Stomach (tissue), 9 donors: ENCODE data around the gene MUC5B. TPM values are rescaled to one million over a fixed set of nuclear protein-coding genes. Genes with fewer than 3 reads are reported as not detected.

Experiments
- DNase-seq, 2 donors: peaks; one replicate each; pipeline versions ENCODE4 v3.0.0 to v3.0.0-alpha.2; 2013 to 2019
- H3K27ac ChIP-seq, 5 donors: fragments of 200-600 bp in 4 of 5; sonication (generic) in 4 of 5; one replicate each; pipeline ENCODE4 v1.5.1; 2013 to 2019; ENCODE audit warnings: mild to moderate bottlenecking in 1 of 5, moderate library complexity in 1 of 5
- H3K27me3 ChIP-seq, 3 donors: fragments of 200-600 bp; sonication (generic); one replicate each; pipeline ENCODE4 v1.5.1; 2017 to 2019; ENCODE audit warnings: mixed run types in 1 of 3
- H3K36me3 ChIP-seq, 4 donors: fragments of 200-600 bp; sonication (generic); 1 replicate in 3 of 4; 2 replicates in 1 of 4; pipeline ENCODE4 v1.5.1; 2016 to 2019
- H3K4me1 ChIP-seq, 4 donors: fragments of 200-600 bp; sonication (generic); one replicate each; pipeline ENCODE4 v1.5.1; 2016 to 2019
- H3K4me3 ChIP-seq, 4 donors: fragments of 200-600 bp; sonication (generic) in 3 of 4; one replicate each; pipeline ENCODE4 v1.5.1; 2016 to 2019; ENCODE audit warnings: mild to moderate bottlenecking in 1 of 4
- H3K9me3 ChIP-seq, 4 donors: fragments of 200-600 bp; sonication (generic); one replicate each; pipeline ENCODE4 v1.5.1; 2016 to 2019
- CTCF ChIP-seq, 7 experiments: fragments of 450-650 bp in 4 of 7; fragments of 200-600 bp in 3 of 7; sonication (generic) in 3 of 7; IDR thresholded peaks; one replicate each; pipeline ENCODE4 v1.5.1; 2016 to 2019; ENCODE audit warnings: antibody characterized with exemption in 7 of 7, control low read depth in 2 of 7, mild to moderate bottlenecking in 1 of 7
- EP300 ChIP-seq: sonication (generic); formaldehyde crosslinking; IDR thresholded peaks from one replicate; pipeline ENCODE4 v1.6.1; 2017; ENCODE audit warnings: antibody characterized with exemption
- POLR2A ChIP-seq, 4 donors: fragments of 450-650 bp; IDR thresholded peaks; one replicate each; pipeline ENCODE4 v1.6.1; 2016; ENCODE audit warnings: antibody characterized with exemption in 4 of 4, control low read depth in 2 of 4, mild to moderate bottlenecking in 1 of 4, moderate library complexity in 1 of 4
- POLR2AphosphoS5 ChIP-seq, 3 donors: sonication (generic); formaldehyde crosslinking; IDR thresholded peaks; one replicate each; pipeline ENCODE4 v1.6.1; 2016; ENCODE audit warnings: antibody characterized with exemption in 3 of 3
- WGBS, 5 donors: extraction: QIAGEN DNeasy Blood & Tissue Kit in 3 of 5; methylation state at CpG; one replicate each; pipeline versions ENCODE4 v1.1.5 to v1.1.7; 2013 to 2018; 5-methylcytosine and 5-hydroxymethylcytosine counted together
- intact Hi-C: fragments of 100-400 bp; cut with DNase I; formaldehyde crosslinking; loops from one replicate; pipeline ENCODE4 v1.15.1; 2023; ENCODE audit warnings: low total_unique reads
- polyA plus RNA-seq, 3 donors: library from polyadenylated mRNA; stranded (reverse); fragments of 200-250 nt; gene quantifications; one replicate each; pipeline ENCODE4 v1.2.3, GENCODE V29; 2013
- total RNA-seq, 5 donors: library from RNA; depleted of rRNA; stranded (reverse); fragments of >200 nt; gene quantifications; one replicate each; pipeline versions ENCODE4 v1.1.0 to v1.2.3, GENCODE V29; 2014 to 2016
- donor health status: healthy with polysubstance abuse.
- donor health status: Bipolar disorder and iron deficiency.
- donor health status: healthy.

The MUC5B gene
- total and polyA plus RNA-seq, 8 donors, result under 0.01 to 516 (median 6.6) TPM

DNA sequence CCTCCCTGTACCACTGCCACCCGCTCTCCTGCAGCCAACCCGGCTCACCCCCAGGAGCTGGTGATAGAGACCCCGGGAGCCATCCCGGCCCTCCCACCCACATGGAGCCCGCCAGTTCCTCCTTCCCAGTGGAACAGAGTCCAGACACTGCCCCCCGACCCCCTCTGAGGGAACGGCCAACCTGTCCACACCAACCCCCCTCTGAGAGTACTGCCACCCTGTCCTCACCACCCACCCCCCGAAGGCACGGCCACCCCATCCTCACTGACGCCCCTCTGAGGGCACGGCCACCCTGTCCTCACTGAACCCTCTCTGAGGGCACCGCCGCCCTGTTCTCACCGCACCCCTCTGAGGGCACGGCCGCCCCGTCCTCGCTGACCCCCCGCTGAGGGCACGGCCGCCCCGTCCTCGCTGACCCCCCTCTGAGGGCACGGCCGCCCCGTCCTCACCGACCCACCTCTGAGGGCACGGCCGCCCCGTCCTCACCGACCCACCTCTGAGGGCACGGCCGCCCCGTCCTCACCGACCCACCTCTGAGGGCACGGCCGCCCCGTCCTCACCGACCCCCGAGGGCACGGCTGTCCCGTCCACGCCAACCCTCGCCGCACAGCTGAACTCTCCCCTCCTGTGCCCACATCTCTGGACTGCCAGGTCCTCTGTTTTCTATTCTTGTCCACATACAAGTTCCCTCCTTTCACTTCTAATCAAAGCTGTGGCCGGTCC, 68.6 kb downstream of the MUC5B start:
- DNase-seq, result no peak
- Histone ChIP-seq H3K27me3 (no peaks in the 10 kb centered on the region), H3K4me3 (no peak overlapping the region), H3K4me1 (peaks cover 0 to 6% (median 2%) of the 10 kb centered on the region in 4 donors), H3K9me3 (no peaks in the 10 kb centered on the region), H3K36me3 (peaks cover 64 to 83% (median 81%) of the 10 kb centered on the region in 4 donors), H3K27ac (no peak overlapping the region)
- intact Hi-C loops, result loop anchor here (10.0 kb wide), 1 partner anchor 223 kb away; no protein-coding TSS in a partner anchor
- WGBS, 5 donors, result 91 to 95% (median 93%) methylated on average over 25 to 46 of the region's 46 CpGs
- TF ChIP-seq EP300 (no peak), POLR2A (IDR thresholded peaks at IDR 0.05) (no peak), CTCF (IDR thresholded peaks at IDR 0.05) (no peak), POLR2AphosphoS5 (IDR thresholded peaks at IDR 0.05) (no peak)

DNA sequence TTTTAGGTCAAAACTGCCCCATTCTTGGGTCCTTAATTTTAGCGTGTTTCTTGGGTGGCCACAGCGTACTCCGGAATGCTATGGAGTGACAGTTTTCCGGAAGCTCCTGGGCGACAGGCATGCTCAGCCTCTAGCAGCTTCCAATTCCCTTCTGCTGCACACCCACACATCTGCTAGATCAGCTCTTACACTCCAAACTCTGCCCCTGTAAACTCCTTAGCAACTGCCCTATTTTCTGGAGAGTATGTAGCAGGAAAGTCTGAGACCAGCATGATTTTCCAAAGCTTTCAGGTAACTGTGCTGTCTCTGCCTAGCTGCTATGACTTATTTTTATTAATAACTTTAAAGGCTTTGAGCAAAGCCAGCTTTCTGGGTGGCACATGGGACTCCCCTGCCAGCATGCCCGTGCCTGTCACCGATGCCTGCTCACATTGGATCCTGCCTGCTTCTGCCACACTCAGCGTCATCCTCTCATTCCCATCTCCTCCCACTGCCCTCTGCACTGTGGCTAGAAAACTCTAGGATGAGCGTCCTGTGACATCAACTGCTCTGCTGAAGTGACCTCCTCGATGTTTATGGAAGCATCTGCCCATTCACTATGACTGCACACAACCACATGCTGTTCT, 69.3 kb downstream of the MUC5B start:
- no peak for DNase-seq
- no peaks in the 10 kb centered on the region for H3K9me3 ChIP-seq
- H3K27ac ChIP-seq, result no peak overlapping the region
- no peak for TF ChIP-seq POLR2AphosphoS5 (IDR thresholded peaks at IDR 0.05)
- no peak for TF ChIP-seq CTCF (IDR thresholded peaks at IDR 0.05)
- TF ChIP-seq EP300, result no peak
- no peak for TF ChIP-seq POLR2A (IDR thresholded peaks at IDR 0.05)
- H3K36me3 ChIP-seq, result peaks cover 58 to 80% (median 75%) of the 10 kb centered on the region in 4 donors
- no peaks in the 10 kb centered on the region for H3K27me3 ChIP-seq
- H3K4me3 ChIP-seq, result no peak overlapping the region
- H3K4me1 ChIP-seq, result peaks cover 2 to 9% (median 6%) of the 10 kb centered on the region in 4 donors
- 86 to 97% (median 93%) methylated on average over 10 of the region's 10 CpGs for WGBS, 5 donors
- intact Hi-C loops, result loop anchor here (10.0 kb wide), 1 partner anchor 223 kb away; no protein-coding TSS in a partner anchor

DNA sequence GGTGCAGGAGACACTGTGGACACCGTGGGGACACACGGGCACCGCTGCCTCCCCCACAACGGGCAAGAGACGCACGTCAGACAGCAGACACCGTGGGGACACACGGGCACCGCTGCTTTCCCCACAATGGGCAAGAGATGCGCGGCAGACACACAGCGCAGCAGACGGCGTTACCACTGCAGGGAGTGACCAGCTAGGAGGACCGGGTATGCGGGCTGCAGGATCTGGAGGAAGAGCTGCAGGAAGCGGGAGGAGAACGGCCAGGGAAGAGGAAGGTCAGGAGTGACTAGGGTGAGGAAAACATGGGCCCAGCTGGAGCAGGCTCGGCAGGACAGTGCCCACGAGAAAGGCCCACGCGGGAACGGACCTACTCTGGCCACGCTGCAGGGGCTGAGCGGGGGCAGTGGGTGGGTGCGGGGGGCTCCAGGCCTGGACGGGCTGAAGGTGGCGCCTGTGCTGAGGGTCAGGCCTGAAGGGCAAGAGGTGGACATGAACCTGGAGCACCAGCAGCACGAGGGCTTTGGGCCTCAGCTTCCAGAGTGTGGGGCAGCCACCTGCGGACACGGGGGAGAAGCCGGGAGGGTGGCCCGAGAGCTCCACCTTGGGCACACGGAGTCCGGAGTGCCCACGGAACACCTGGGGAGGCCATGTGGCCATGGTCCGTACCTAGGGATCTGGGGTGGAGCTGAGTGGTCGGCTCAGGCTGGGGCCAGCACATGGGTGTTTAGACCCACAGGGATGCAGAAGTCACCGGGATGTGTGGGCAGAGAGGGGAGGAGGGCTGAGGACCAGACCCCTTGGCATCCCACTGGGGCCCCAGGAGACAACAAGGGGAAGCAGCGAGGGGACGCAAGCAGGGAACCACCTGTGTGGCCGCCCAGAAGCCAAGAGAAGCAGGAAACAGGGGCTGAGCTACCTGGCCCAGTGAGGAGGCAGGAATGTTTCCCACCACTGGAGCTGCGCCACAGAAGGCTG, 70.1 kb downstream of the MUC5B start:
- DNase-seq, result no peak
- WGBS, 5 donors, result 88 to 92% (median 89%) methylated on average over 36 to 43 of the region's 43 CpGs
- intact Hi-C loops, result loop anchor here (10.0 kb wide), 1 partner anchor 222 kb away; no protein-coding TSS in a partner anchor
- Histone ChIP-seq H3K4me1 (peaks cover 10 to 17% (median 14%) of the 10 kb centered on the region in 4 donors), H3K4me3 (no peak overlapping the region), H3K36me3 (peaks cover 56 to 85% (median 78%) of the 10 kb centered on the region in 4 donors), H3K9me3 (no peaks in the 10 kb centered on the region), H3K27me3 (no peaks in the 10 kb centered on the region), H3K27ac (no peak overlapping the region)
- TF ChIP-seq POLR2AphosphoS5 (IDR thresholded peaks at IDR 0.05), result no peak
- TF ChIP-seq CTCF (IDR thresholded peaks at IDR 0.05), result no peak
- no peak for TF ChIP-seq POLR2A (IDR thresholded peaks at IDR 0.05)
- no peak for TF ChIP-seq EP300

DNA sequence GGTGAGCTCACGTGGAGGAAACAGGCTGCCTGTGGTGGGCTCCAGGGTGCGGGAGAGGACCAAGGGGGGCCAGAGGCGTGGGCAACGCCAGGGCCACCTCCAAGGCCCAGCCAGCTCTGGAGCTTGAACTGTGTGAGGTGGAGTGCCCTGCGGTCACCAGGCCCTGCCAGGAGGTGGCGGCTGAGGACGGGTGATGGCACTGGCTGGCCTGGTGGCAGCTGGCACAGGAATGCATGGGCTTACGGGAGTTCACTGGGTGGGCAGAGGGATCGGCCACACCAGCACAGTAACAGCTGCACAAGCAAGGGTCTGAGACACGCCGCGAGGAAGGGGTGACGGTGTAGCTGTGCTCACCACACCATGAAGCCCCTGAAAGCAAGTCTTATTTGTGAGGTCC, 70.8 kb downstream of the MUC5B start:
- Histone ChIP-seq H3K9me3 (no peaks in the 10 kb centered on the region), H3K4me1 (peaks cover 17 to 24% (median 21%) of the 10 kb centered on the region in 4 donors), H3K4me3 (no peak overlapping the region), H3K27me3 (no peaks in the 10 kb centered on the region), H3K27ac (no peak overlapping the region), H3K36me3 (peaks cover 49 to 82% (median 75%) of the 10 kb centered on the region in 4 donors)
- intact Hi-C loops, result loop anchor here (10.0 kb wide), 1 partner anchor 221 kb away; no protein-coding TSS in a partner anchor
- TF ChIP-seq POLR2A (IDR thresholded peaks at IDR 0.05), result no peak
- TF ChIP-seq POLR2AphosphoS5 (IDR thresholded peaks at IDR 0.05), result no peak
- TF ChIP-seq CTCF (IDR thresholded peaks at IDR 0.05), result peak in 4 of 7 experiments; percentile 11 to 73 (median 50)
- no peak for TF ChIP-seq EP300
- WGBS, 5 donors, result 72 to 84% (median 74%) methylated on average over 6 to 13 of the region's 13 CpGs
- peak in 1 of 2 donors; percentile 56 for DNase-seq
